GM21737 (cell line): ENCODE results near the gene GRM1.
"Not testable (repeated sequence)": the region's sequence is repeated elsewhere in the genome, so short reads cannot be mapped to it uniquely, and the experiment has no call there.

ENCODE experiments used
- ATAC-seq: cut with Tn5 transposase; IDR thresholded peaks from one replicate; pipeline ENCODE4 v1.9.1; 2021; ENCODE audit warnings: mild to moderate bottlenecking, moderate library complexity; ENCODE audit not compliant: unreplicated experiment

GRM1 gene

GRCh38 chr6:146190581-146190980, 161.7 kb downstream of the GRM1 start:
- no peak for ATAC-seq

DNA sequence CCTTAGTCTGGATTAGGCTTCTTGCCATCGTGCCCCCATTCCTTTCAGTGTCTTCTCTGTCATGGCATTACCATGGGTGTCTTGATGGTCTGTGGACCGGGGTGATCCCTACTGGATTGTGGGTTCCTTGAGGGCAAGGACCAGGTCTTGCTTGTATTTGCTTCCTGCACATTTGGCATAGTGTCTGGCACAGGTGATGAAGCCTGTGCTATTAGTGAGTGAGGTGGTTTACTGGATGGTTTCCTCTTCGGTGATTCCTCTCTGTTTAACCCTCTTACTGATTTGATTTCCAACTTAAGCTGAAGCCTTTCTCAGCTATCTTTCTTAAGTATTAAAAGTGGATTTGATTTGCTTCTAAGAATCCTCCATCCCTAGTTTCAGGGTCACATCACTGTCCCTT, 162.3 kb downstream of the GRM1 start:
- ATAC-seq, result no peak

DNA sequence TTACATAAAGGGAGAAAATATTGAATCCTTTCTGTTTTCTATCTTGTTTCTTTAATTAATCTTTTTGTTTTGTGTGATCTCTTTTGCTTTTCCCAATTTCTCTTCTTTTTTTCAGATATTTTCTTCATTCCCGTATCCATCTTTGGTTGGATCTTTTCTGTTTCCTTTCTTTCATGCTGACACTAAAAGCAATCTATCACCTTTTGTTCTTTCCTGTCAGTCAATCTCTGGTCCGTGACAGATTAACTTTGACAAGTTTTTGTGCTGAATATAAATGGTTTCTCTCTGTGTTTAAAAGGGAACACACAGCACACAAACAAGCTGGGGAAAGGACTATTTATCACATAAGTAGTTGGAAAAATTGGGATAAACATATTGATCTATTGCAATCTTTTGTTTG, 162.8 kb downstream of the GRM1 start:
- no peak for ATAC-seq

DNA sequence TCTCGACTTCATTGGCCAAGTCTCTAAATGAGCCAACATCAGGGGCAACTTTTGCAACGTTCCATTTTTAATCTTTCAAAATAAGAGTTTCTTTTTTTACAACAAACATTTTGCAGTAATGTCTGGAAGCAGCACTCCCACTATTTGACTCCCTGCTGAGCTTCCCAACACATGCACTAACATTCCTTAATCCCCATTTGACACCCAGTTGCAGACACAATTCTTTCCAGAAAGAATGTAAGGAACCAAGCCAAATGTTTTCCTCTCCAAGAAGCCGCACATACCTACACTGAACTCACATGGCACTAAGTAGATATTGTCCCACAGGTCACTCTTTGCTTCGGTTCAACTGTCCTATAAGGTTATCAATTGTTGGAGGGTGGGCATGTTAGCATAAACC, 165.6 kb downstream of the GRM1 start:
- ATAC-seq, result no peak

- ATAC-seq, result no peak
These were observed 171.3 kb downstream of the GRM1 start for GRCh38 chr6:146200176-146200575.

DNA sequence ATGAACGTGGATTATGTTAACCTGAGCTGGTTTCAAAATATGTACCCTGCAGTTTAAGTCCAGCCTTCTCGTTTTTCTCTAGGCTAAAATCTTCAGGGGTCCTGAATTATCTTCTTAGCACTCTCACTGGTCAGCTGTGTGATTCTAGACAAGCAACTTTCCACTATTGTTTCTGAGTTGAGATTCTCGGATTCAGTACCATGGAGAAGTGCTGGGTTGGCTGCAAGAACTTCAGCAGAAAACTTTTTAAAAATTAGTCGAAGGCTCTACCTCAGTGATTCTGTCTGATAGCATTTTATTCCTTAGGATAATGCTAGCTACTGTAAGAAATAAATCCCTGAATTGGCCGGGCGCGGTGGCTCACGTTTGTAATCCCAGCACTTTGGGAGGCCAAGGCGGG, 173.7 kb downstream of the GRM1 start:
- no peak for ATAC-seq

DNA sequence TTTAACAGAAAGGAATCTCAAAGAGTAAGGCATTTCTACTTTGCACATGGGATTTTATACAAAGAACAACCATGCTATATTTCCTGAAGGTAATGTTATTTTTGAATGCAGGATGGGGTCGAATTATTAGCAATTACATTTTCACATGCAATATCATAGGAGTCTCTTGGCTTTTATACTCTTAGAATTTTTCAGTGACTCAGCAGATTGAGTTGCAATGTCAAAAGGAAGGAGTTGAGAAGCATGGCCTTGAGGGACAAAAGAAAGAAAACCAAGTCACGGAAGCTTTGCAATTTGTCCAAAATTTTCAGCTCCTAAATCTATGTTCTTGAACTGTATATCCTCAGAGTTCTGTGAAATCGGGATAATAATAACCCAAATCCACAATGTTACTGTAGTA, 181.1 kb downstream of the GRM1 start:
- no peak for ATAC-seq

DNA sequence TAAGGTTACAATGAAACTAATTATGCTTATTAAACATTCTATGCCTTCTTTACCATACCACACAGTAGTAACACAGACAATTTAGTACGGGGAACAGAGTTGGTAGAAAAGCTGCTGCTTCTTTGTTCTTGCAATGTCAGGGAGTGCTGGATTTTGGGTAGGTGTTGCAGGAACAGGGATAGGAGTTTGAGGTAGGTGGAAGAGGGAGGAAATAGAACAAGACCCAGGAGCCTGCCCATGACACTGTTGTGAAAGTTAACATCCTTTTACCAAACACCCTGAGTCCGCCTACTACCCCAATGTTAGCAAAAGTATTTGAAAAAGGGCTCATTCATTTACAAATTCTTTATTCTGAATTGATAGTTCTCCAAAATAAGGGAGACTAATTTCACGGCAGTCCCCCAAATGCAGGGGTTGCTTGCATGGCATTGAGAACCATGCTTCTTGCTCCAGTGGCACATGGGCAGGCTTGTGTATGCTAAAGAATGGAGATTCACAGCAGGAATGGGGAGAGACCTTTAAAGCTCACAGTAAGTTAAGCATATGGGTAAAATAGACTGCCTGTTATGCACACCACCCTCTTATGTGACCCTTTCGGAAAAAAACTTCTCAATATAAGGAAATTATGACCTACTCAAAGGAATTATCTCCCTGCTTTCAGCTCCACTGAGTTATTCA, 181.7 kb downstream of the GRM1 start:
- ATAC-seq, result no peak

GRCh38 chr6:146211646-146212045, 182.8 kb downstream of the GRM1 start:
- ATAC-seq, result no peak

DNA sequence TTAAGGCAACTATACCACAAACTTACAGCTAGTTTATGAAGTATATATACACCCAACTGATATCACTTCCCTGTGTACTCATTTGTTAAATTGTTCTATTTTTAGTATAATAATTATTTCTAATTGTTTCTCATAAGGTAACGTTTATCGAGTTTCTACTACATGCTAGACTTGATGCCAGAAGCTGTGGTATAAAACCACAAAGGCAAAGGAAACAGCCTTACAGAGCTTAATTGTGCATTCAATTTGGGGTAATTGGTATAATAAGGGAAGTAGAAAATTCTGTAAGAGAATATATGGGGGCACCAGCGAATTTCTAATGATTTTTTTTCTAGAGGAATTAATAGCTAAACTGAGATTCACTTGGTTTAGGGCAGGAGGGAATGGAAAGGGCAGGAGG, 183.9 kb downstream of the GRM1 start:
- no peak for ATAC-seq

- no peak for ATAC-seq
These were observed 190.2 kb downstream of the GRM1 start for GRCh38 chr6:146219101-146219500.

- no peak for ATAC-seq
These were observed 195.6 kb downstream of the GRM1 start for GRCh38 chr6:146224449-146224848.

DNA sequence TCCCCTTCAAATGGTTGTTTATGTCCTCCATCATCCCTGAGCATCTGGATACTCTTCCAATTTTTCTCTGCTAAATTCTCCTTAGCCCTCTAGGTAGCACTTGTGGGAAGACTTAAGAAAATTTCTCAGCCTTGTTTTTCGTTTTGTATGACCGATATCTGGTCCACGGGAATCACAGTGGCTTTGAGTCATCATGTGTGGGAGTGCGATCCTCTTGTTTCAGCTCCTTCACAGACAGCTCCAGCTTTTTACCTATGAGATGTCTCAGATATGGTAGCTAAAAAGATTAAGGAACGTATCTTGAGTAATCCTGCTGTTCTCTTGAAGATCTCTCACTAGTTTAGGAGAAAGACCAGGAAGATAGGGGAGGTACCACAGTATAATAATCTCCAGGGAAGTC, 196.1 kb downstream of the GRM1 start:
- no peak for ATAC-seq

DNA sequence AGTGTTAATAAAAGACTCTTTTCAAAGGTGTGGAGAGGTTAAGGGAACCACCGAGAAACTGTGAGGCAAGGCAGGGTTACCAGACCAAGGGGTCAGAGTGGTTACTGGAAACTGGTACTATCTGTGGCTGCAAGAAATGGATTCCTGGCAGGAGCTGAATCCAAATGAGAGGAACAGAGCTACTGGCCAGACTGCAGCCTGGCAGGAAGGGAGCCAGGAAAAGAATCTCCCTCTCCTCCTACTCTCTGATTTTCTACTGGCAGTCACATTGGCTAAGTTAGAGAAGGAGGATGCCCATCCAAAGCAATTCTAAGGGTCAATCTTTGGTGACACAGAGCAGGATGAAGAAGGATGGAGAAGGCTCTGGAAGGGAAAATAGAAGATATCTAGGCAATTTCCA, 211.5 kb downstream of the GRM1 start:
- no peak for ATAC-seq

- ATAC-seq, result no peak
These were observed 211.9 kb downstream of the GRM1 start for GRCh38 chr6:146240807-146241206.

DNA sequence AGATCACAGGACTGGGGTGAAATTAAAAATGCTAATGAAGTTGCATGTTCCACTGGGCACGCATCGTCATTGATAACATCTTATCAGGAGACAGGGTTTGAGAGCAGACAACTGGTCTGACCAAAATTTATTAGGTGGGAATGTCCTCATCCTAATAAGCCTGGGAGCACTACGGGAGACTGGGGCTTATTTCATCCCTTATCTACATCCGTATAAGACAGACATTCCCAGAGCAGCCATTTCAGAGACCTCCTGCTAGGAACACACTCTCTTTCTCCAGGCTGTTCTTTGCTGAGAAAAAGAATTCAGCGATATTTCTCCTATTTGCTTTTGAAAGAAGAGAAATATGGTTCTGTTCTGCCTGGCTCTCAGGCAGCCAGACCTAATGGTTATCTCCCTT, 214.8 kb downstream of the GRM1 start:
- ATAC-seq, result not testable (repeated sequence)

DNA sequence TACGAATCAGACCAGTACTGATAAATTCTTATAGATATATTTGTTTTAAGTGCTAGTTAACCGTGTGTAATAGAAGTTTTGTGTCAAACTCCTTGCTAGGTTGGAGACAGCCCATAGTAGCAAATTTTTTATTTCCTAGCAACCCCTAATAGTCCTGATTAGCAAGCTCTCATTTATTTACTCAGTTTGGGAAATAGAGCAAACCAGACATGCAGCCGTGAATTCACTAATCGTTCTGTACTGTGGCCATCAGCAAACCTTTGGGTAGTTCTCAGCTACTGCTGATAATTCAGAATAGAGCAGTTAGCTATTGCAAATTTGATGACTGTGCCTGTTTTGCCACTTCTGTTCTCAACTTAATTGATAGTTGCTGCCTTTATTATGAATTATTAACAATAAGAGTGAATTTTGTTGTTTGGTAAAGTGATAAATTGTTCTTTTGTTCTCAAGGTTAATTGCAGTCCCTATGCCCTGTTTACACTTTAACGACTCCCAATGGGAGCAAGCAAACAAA, 215.8 kb downstream of the GRM1 start:
- no peak for ATAC-seq

DNA sequence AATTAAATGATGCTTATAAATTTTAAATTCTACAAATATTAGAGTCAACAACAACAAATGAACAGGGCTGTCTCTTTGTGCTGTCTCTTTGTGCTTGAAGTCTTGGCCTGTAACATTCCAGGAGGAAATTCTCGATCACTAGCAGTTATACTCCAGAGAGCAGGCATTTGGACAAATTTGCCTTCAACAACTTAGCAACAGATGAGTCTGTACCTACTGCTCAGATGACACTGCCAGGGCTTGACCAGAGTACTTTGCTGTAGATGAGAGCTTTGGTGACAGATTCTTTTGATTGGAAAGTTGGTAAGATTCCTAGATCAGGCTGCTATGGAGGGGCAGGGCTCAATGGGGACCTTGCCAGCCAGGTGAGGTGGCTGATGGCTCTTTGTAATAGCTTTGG, 217.2 kb downstream of the GRM1 start:
- ATAC-seq, result no peak

DNA sequence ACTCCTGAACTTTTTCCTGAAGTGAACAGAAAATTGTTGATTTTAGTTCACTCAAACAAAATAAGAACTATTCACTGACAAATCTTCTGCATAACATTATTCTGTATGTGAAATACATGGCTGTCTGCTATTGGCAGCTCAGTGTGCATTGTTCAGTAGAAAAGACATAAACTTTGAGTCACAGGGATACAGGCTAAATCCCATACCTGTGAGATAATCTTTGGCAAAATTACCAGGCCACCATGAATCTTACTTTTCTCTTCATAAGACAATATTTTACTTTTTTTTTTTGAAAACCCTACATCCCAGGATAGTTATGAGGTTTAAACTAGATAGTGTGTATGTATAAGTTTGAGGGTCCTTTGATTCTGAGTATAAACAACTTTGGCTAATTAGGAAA, 224.8 kb downstream of the GRM1 start:
- ATAC-seq, result no peak

DNA sequence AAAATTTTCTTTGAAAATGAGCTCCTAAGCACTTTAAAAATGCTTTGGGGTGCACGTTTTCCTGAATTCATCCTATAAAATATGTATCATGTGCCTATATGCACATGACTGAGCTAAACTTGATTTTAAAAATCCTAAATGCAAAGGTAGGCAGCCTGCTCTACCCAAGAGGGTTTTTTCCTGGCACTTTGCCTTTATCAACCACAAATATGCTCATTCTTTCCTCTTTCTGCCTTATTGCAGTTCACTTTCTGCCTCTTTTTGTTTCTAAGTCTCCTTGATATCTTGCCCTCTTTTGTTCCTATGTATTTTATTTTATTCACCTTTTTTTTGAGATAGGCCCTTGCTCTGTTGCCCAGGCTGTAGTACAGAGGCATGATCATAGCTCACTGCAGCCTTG, 229.3 kb downstream of the GRM1 start:
- no peak for ATAC-seq

DNA sequence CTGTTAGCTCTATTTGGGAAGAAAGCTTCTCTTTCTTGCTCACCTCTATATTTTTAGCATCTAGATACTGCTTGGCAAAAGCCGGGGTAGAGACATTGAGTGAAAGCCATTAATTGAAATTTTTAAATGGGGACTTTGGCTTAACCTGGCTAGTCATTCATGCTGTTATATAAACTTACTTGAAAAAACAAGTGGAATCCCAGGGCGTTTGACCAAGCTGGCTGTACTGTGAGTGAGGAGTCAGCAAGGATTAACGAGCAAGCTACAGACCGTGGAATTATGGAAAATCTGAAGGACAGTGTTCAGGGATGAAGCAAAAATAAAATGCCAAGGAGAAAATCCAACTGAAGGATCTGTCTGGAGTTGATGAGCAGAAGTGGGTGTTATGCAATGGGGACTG, 232.0 kb downstream of the GRM1 start:
- ATAC-seq, result no peak

- no peak for ATAC-seq
These were observed 236.2 kb downstream of the GRM1 start for GRCh38 chr6:146265056-146265455.

DNA sequence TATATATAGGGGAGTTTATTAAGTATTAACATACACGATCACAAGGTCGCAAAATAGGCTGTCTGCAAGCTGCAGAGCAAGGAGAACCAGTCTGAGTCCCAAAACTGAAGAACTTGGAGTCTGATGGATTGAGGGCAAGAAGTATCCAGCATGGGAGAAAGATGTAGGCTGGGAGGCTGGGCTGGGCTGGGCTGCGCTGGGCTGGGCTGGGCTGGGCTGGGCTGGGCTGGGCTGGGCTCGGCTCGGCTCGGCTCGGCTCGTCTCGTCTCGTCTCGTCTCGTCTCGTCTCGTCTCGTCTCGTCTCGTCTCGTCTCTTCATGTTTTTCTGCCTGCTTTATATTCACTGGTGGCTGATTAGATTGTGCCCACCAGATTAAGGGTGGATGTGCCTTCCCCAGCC, 238.6 kb downstream of the GRM1 start:
- no peak for ATAC-seq
